ENCODE measurements around the gene PDPN.

The PDPN gene

DNA sequence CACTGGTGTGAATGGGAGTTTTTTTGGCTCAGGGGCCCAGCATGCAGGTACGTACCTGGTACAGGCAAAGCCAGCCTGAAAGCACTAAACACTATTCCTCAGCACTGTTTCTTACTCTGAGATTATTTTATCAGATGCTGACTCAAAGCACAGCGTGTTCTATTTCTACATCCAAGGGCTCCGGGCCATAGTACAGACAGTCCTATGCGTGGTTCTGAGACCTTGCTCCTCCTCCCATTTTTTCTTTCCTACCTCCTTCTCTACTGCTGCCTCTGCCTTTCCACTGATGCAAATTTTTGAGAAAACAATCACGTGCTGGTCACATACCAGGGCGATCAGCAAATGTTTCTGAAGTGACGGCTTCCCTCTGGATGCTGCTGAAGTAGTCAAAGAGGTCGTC lies 36.3 kb downstream of the PDPN start:
- DNase-seq = no peak

DNA sequence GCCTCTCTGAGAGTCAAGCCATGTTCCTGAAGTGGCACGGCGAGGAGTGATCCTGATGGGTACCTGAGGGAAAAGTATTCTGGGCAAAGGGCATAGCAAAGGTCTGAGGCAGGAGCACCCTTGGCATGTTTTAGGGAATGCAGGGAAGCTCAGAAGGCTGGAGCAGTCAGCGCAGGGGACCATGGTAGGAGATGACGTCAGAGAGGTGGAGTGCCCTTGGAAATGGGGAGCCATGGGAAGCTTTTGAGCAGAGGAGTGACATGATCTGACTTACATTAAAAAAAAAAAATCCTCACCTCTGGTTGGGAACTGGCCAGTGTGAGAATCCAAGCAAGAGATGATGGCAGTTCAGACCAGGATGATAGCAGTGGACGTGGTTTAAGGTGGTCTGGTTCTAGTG lies 37.2 kb downstream of the PDPN start:
- DNase-seq = no peak

DNA sequence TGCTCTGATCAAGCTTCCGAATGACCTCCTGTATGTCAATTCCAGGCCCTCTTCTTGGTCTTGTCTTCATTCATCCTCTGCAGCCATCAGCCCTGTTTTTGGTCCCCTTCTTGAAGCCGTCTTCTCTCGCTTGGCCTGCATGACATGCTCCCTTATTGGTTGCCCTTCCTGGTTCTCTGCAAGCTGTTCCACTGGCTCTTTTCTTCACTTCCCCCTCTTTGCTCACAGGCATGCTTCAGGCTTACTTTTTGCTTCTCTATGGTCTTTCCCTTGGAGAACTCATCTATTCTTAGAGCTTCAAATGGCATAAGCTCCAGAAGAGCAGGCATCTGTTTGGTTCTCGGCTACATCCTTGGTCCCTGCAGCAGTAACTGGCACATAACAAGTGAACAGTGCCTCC lies 38.8 kb downstream of the PDPN start:
- no peak for DNase-seq

- no peak for DNase-seq
Measured at GRCh38 chr1:13623021-13623637, 39.5 kb downstream of the PDPN start.

- DNase-seq = no peak
Measured at GRCh38 chr1:13624526-13624925, 40.9 kb downstream of the PDPN start.

DNA sequence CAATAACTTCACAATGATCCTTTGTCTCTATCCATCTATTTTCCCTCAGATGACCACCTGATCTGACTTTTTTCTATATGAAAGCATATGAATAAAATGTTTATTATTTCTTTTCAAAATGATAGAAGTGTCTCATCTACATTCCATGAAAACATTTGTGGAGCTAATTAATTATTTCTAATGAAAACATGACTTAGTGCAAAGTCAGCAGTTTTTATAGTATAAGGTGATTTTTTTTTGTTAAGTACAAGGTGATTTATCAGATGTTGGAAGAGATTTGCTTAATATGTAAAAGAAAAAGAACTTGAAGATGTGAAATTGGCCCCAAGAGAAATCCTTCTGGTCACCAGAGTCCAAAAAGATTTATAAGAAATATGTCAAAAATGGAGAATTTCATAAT lies 43.5 kb downstream of the PDPN start:
- no peak for DNase-seq

GRCh38 chr1:13628218-13628617 lies 44.6 kb downstream of the PDPN start:
- no peak for DNase-seq

DNA sequence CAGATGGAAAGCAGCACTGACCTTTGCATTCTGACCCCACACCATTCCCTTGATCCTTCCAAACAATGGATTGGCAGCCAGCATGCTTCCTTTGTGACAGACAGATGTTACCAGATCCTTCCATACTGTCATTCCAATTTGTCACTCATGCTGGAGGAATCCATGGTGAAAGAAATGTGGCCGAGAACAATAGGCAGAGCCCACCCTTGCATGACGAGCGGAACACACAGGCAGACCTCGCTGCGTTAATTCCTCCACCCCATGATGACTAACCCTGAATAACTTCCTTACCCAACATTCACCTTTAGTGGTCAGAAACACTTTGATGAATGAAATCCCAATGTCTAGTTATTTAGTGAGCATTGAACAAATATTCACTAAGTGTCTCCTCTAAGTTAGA lies 45.1 kb downstream of the PDPN start:
- no peak for DNase-seq

DNA sequence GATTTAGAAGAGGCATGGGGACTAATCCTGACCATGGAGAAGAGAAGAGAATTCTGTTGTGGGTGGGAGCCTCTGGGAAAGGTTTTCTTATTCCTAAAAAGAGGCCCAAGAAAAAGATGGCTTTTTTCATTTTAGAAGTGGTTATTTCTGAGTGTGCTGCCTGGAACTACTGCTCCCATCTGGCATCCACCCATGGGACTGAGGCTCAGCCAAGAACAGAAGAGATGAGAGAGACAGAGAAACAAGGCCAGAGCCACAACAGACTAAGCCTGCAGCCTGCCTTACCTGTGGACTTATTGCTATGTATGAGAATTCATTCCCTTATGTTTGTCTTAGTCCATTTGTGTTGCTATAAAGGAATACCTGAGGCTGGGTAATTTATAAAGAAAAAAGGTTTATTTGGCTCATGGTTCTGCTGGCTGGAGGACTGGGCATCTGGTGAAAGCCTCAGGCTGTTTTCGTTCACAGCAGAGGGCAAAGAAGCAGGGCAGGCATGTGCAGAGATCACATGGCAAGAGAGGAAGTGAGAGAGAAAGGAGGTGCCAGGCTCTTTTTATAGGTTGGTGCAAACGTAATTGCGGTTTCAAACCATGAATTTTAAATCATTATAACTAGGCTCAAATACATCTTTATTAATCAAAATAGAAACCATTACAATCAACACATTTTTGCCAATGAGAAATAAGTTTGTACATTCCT lies 58.8 kb downstream of the PDPN start:
- no peak for DNase-seq

GRCh38 chr1:13643017-13643416 lies 59.4 kb downstream of the PDPN start:
- DNase-seq = no peak

DNA sequence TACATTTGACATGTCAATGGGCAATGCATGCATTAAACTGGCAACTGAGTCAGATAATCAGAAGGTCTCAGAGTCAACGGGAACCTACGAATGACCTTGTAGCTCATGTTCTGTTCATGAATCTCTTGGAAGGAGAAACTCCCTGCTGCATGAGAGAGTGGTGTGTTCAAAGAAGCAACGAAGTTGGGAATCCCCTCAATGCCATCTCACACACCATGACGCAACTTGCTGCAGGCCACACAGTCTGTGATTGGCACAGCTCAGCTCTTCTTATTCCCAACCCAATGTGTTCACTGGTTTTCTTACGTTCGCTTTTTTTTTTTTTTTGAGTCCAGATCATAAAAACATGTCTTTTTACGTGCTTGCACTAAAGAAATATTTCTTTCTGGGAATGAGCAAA lies 62.9 kb downstream of the PDPN start:
- DNase-seq = no peak

DNA sequence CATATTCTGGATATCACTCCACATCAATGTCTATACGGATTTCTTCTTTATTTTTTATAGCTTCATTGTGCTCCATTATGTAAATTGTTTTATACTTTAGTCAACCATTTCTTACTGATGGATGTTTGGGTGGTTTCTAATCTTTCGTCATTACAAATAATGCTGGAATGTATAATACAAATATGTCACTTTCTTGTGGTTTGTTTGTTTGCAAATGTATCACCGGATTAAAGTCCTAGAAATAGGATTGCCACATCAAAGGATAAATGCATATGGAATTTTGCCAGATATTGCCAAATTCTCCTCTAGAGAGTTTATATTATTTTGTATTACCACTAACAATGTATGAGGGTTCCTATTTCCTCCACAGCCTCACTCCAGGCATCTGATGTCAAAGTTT lies 67.6 kb downstream of the PDPN start:
- no peak for DNase-seq

DNA sequence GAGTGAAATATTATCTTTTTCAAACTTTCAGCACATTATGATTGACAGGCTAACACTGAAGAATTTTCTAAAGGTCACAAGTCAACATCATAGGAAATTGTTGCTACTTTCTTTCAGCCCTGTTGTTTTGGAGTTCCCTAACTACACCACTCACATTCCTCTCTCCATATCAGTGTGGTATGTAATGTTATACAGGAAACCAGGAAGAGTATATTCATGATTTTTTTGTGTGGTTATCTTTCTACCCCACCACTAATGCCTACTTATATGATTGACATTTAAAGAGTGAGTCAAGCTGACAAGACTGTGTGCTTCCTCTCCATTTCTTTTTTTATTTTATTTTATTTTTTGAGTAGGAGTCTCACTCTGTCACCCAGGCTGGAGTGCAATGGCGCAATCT lies 68.6 kb downstream of the PDPN start:
- no peak for DNase-seq

DNA sequence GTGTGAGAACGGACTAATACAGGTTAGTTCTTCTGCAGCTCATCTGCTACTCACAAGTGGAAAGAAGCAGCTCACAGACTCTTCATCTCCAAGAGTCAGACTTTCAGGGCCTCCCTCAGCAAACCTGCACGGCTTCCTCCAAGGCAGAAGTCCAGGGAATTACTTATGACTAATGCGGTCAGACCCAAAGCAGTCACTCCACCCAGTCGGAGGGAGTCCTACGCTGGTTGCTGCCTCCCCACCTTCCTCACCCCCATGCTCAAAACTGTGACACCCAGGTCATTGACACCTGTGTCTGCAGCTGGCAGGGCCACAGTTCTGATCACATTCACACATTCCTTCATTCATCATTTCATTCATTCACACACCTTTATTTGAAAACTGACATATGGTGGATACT lies 77.9 kb downstream of the PDPN start:
- no peak for DNase-seq

- DNase-seq = no peak
Measured at GRCh38 chr1:13662493-13662892, 78.9 kb downstream of the PDPN start.

DNA sequence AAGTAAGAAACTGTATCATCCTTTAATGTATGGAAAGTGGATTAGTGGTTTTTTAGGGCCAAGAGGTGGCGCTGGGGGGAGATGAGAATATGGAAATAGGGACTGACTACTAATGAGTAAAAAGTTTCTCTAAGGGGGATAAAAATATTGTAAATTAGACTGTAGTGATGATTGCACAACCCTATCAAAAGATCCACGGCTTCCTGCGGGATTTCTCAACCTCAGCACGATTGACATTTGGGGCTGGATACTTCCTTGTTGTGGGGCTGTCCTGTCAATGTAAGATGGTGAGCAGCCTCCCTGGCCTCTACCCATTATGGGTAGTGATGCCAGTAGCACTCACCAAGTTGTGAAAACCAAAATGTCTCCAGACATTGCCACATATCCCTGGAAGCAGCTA lies 80.3 kb downstream of the PDPN start:
- DNase-seq = no peak

- DNase-seq = no peak
Measured at GRCh38 chr1:13664451-13664850, 80.8 kb downstream of the PDPN start.

GRCh38 chr1:13666317-13666716 lies 82.7 kb downstream of the PDPN start:
- DNase-seq = no peak
